GM23248 (cell line): ENCODE results near the gene BARHL1.
A peak's percentile ranks its signal among the peaks of the same experiment; 100 is the strongest.

Source experiments
- EZH2 ChIP-seq: fragments of 200-600 bp; sonication (generic); IDR thresholded peaks from 2 replicates; pipeline ENCODE4 v1.6.1; 2018; ENCODE audit warnings: antibody characterized with exemption, mild to moderate bottlenecking; ENCODE audit not compliant: insufficient read depth, poor library complexity, severe bottlenecking
- EZH2phosphoT487 ChIP-seq: fragments of 200-600 bp; sonication (generic); IDR thresholded peaks from 2 replicates; pipeline ENCODE4 v1.6.1; 2018; ENCODE audit warnings: antibody characterized with exemption, moderate library complexity, mild to moderate bottlenecking, low read depth; ENCODE audit not compliant: insufficient read depth

- peak; percentile 83 for TF ChIP-seq EZH2
- TF ChIP-seq EZH2phosphoT487, result peak; percentile 85; the same call in 1 of the 2 replicates
These were observed 3.0 kb upstream of the BARHL1 start for GRCh38 chr9:132579427-132579798.
